ENCODE data around the gene MACROD2. TPM values are rescaled to one million over a fixed set of nuclear protein-coding genes. Genes with fewer than 3 reads are reported as not detected.

Gene MACROD2
- total and polyA plus RNA-seq, 2 of the 4 experiments (the other 2 are of a cell fraction), result not detected

DNA sequence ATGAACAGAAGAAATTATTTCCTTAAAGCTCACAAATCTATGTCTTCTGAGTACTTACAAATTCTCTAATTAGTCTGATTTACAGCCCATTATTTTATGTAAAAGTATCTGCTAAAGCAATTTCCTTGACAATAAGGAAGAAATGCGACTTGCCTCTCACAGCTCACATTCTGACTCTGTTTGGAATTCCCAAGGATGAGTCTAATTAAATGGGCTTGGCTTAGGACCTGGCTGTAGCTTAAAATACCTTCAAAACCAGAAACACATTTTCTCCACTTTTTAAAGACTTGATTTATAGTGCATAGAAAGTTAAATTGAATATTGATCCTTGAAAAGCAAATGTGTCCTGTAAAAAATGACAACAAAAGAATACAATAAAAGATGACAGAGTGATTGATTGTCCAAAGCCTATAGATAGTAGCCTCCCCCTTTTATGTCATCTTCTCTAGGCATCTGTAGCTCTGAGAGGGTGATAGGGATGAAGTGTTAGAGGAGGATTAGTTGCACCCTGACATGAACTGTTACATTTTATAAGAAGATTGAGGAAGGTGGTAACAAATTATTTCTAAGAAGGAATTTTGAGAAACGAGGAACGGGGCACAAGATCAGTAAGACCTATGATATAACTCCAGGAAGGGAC is 118.9 kb downstream of the MACROD2 start:
- H4K8ac ChIP-seq (ENCODE audit: low read depth in 2 of 2, low read length in 2 of 2), result no peak overlapping the region
- no peaks in the 10 kb centered on the region for H3K27me3 ChIP-seq (ENCODE audit: control insufficient read depth, insufficient read depth, low read length)
- H3K9ac ChIP-seq (ENCODE audit: low read depth, low read length), result no peak overlapping the region
- H3K36me3 ChIP-seq (ENCODE audit: control insufficient read depth, insufficient read depth, low read length), result no peaks in the 10 kb centered on the region
- no TSS peak for BruUV-seq (replicated peaks)
- TF ChIP-seq RAD21 (IDR thresholded peaks at IDR 0.05; ENCODE audit: low read length) (no peak), CTCF (conservative IDR thresholded peaks at IDR 0.05; ENCODE audit: low read depth, low read length) (no peak), RCOR1 (IDR thresholded peaks at IDR 0.05; ENCODE audit: insufficient replicate concordance, low read length) (no peak), NFE2L2 (IDR thresholded peaks at IDR 0.05; ENCODE audit: low read depth, low read length) (no peak), RFX5 (IDR thresholded peaks at IDR 0.05; ENCODE audit: low read depth, low read length) (no peak), CHD1 (IDR thresholded peaks at IDR 0.05; ENCODE audit: low read depth, low read length) (no peak), BHLHE40 (IDR thresholded peaks at IDR 0.05; ENCODE audit: low read depth, low read length) (no peak), MAFK (IDR thresholded peaks at IDR 0.05; ENCODE audit: low read depth, low read length) (no peak), SMC3 (IDR thresholded peaks at IDR 0.05; ENCODE audit: low read depth, low read length) (no peak), CEBPB (IDR thresholded peaks at IDR 0.05; ENCODE audit: low read depth, low read length) (no peak), POLR2A (IDR thresholded peaks at IDR 0.05; ENCODE audit: low read depth, low read length) (no peak), MAZ (IDR thresholded peaks at IDR 0.05; ENCODE audit: borderline replicate concordance, low read depth, low read length) (no peak), FOS (IDR thresholded peaks at IDR 0.05; ENCODE audit: low read depth, low read length) (no peak)
- TF ChIP-seq, protein P1, sequence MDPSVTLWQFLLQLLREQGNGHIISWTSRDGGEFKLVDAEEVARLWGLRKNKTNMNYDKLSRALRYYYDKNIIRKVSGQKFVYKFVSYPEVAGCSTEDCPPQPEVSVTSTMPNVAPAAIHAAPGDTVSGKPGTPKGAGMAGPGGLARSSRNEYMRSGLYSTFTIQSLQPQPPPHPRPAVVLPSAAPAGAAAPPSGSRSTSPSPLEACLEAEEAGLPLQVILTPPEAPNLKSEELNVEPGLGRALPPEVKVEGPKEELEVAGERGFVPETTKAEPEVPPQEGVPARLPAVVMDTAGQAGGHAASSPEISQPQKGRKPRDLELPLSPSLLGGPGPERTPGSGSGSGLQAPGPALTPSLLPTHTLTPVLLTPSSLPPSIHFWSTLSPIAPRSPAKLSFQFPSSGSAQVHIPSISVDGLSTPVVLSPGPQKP (IDR thresholded peaks at IDR 0.05; ENCODE audit: borderline replicate concordance, low read depth, low read length), result no peak
- H3K18ac ChIP-seq (ENCODE audit: low read depth, low read length), result no peak overlapping the region
- no peak overlapping the region for H4K91ac ChIP-seq (ENCODE audit: insufficient read depth, low read depth, low read length)
- H3K9me1 ChIP-seq (ENCODE audit: insufficient read depth, low read length), result no peaks in the 10 kb centered on the region
- H2BK20ac ChIP-seq (ENCODE audit: low read depth, low read length), result no peak overlapping the region
- intact Hi-C loops (cut with micrococcal nuclease), result no loop called here
- H3K56ac ChIP-seq (ENCODE audit: extremely low read depth, insufficient read depth, low read length), result no peak overlapping the region
- H3K14ac ChIP-seq (replicated peaks; ENCODE audit: low read depth, low read length), result no peak overlapping the region
- ATAC-seq (ENCODE audit: low read depth), result no peak
- no peak overlapping the region for H3K4me3 ChIP-seq (ENCODE audit: insufficient read depth, low read depth, low read length)
- H2AFZ ChIP-seq (replicated peaks; ENCODE audit: low read length, poor library complexity), result no peak overlapping the region
- no peak overlapping the region for H3K4ac ChIP-seq (ENCODE audit: low read depth, low read length)
- H4K5ac ChIP-seq (ENCODE audit: low read depth, low read length), result no peak overlapping the region
- H2BK5ac ChIP-seq (ENCODE audit: low read depth, low read length, poor library complexity, severe bottlenecking), result no peak overlapping the region
- no peak overlapping the region for H3K4me2 ChIP-seq (ENCODE audit: low read depth, low read length)
- H3K4me1 ChIP-seq (ENCODE audit: control insufficient read depth, insufficient read depth, low read length), result no peaks in the 10 kb centered on the region
- H2BK15ac ChIP-seq (ENCODE audit: low read depth, low read length), result no peak overlapping the region
- H2BK120ac ChIP-seq (ENCODE audit: low read depth, low read length), result no peak overlapping the region
- no peak overlapping the region for H2AK9ac ChIP-seq (replicated peaks; ENCODE audit: low read depth, low read length, poor library complexity)
- no peaks in the 10 kb centered on the region for H3K79me1 ChIP-seq (ENCODE audit: low read depth in 1 of 2, low read length in 2 of 2)
- in situ Hi-C loops (cut with MboI; ENCODE audit: low sequenced_read_pairs), result no loop called here
- no peaks in the 10 kb centered on the region for H4K20me1 ChIP-seq (ENCODE audit: insufficient read depth, low read length)
- WGBS, 2 experiments (ENCODE audit: extremely low coverage in 2 of 2, insufficient read length in 1 of 2), result no CpG with 5 or more reads among the region's 3 CpGs
- no peak overlapping the region for H2AK5ac ChIP-seq (ENCODE audit: low read depth, low read length)
- H3K9me3 ChIP-seq (ENCODE audit: control insufficient read depth, insufficient read depth, low read length), result no peaks in the 10 kb centered on the region
- DNase-seq, result no peak
- dilution Hi-C loops (cut with HindIII; ENCODE audit: low sequenced_read_pairs, unreplicated experiment), result no loop called here
- ChIA-PET CTCF (no interaction called here), POLR2A (ENCODE audit: unreplicated experiment) (no interaction called here)
- H3K23ac ChIP-seq (ENCODE audit: low read depth, low read length), result no peak overlapping the region
- H3K27ac ChIP-seq (ENCODE audit: insufficient read depth, low read length), result no peak overlapping the region

Data from IMR-90 (cell line).